OCI-LY7 (cell line): ENCODE results near the gene BMP8A. TPM values are rescaled to one million over a fixed set of nuclear protein-coding genes. Genes with fewer than 3 reads are reported as not detected.

Experiments
- BruUV-seq: library from RNA; stranded (reverse); fragments of 400-500 nt; replicated peaks from 2 replicates; lab custom pipeline; 2021; lab: Mats Ljungman, UMichigan
- CTCF ChIA-PET: fragments of 300-600 bp; sonication (Branson Sonifier 250); formaldehyde crosslinking; loops from one replicate; lab custom pipeline; 2022; ENCODE audit warnings: antibody characterized with exemption; ENCODE audit not compliant: unreplicated experiment; lab: Charles Lee
- POLR2A ChIA-PET: fragments of 300-600 bp; sonication (Branson Sonifier 250); formaldehyde crosslinking; loops from one replicate; lab custom pipeline; 2022; ENCODE audit warnings: antibody characterized with exemption; lab: Charles Lee
- DNase-seq: peaks from one replicate; pipeline ENCODE4 v3.0.0-alpha.2; 2015; ENCODE audit warnings: low spot score
- H2AFZ ChIP-seq: fragments of 200-600 bp; sonication (generic), shearing (Covaris generic); 2 replicates; pipeline ENCODE4 v1.6.1; 2014; ENCODE audit warnings: mild to moderate bottlenecking, antibody characterized with exemption, low read length, moderate library complexity
- H3K27ac ChIP-seq: fragments of 200-600 bp; sonication (generic); 2 replicates; pipeline ENCODE4 v1.5.1; 2014; ENCODE audit warnings: mixed run types, low read depth, mild to moderate bottlenecking, moderate library complexity, low read length, inconsistent platforms; ENCODE audit not compliant: poor library complexity, severe bottlenecking
- H3K36me3 ChIP-seq: fragments of 200-600 bp; sonication (generic); 2 replicates; pipeline ENCODE4 v1.6.1; 2014; ENCODE audit warnings: mild to moderate bottlenecking, antibody characterized with exemption, low read length, moderate library complexity, mixed read lengths; ENCODE audit not compliant: insufficient read depth
- H3K4me1 ChIP-seq: fragments of 200-600 bp; sonication (generic); 2 replicates; pipeline ENCODE4 v1.5.1; 2014; ENCODE audit warnings: mild to moderate bottlenecking, low read length; ENCODE audit not compliant: insufficient read depth, poor library complexity, severe bottlenecking
- H3K4me2 ChIP-seq: fragments of 200-600 bp; sonication (generic); 2 replicates; pipeline ENCODE4 v1.6.1; 2014; ENCODE audit warnings: mild to moderate bottlenecking, low read length
- H3K4me3 ChIP-seq: fragments of 200-600 bp; sonication (generic); 2 replicates; pipeline ENCODE4 v1.5.1; 2014; ENCODE audit warnings: mild to moderate bottlenecking, low read depth, low read length; ENCODE audit not compliant: poor library complexity, severe bottlenecking
- H3K79me2 ChIP-seq: fragments of 200-600 bp; sonication (generic); 2 replicates; pipeline ENCODE4 v1.6.1; 2016; ENCODE audit warnings: low read depth, mild to moderate bottlenecking, low read length, moderate library complexity, mixed read lengths; ENCODE audit not compliant: insufficient read depth
- H3K9me2 ChIP-seq: fragments of 200-600 bp; sonication (generic); 2 replicates; pipeline ENCODE4 v1.6.1; 2016; ENCODE audit warnings: mild to moderate bottlenecking, low read length, mixed read lengths; ENCODE audit not compliant: insufficient read depth
- H3K9me3 ChIP-seq: fragments of 200-600 bp; sonication (generic); 2 replicates; pipeline ENCODE4 v1.6.1; 2014; ENCODE audit warnings: mild to moderate bottlenecking, mixed run types, low read length, mixed read lengths
- H4K20me1 ChIP-seq: fragments of 200-600 bp; sonication (generic); 2 replicates; pipeline ENCODE4 v1.6.1; 2014; ENCODE audit warnings: mild to moderate bottlenecking, antibody characterized with exemption, low read length, moderate library complexity, mixed read lengths; ENCODE audit not compliant: insufficient read depth
- EZH2phosphoT487 ChIP-seq: fragments of 200-600 bp; sonication (generic); IDR thresholded peaks from 2 replicates; pipeline ENCODE4 v1.6.1; 2018; ENCODE audit warnings: low read depth, borderline replicate concordance, mild to moderate bottlenecking, mixed run types, antibody characterized with exemption, low read length, moderate library complexity, mixed read lengths
- intact Hi-C: fragments of 100-400 bp; cut with micrococcal nuclease; formaldehyde crosslinking; loops from one replicate; pipeline ENCODE4 v1.10.0; 2022; ENCODE audit not compliant: unreplicated experiment
- total RNA-seq, 2 experiments: library from RNA; depleted of rRNA in 1 of 2; stranded (reverse); fragments of >200 nt in 1 of 2; shearing (Covaris generic) in 1 of 2; gene quantifications; 2 replicates each; pipeline ENCODE4 v1.2.3, GENCODE V29; 2014 to 2022
- TF ChIP-seq, protein P1 (sequence below): fragments of 200-600 bp; sonication (generic); conservative IDR thresholded peaks from 2 replicates; pipeline ENCODE4 v1.5.1; 2014; ENCODE audit warnings: mild to moderate bottlenecking, antibody characterized with exemption, low read length, moderate library complexity, mixed read lengths

Gene BMP8A
- total RNA-seq, 2 experiments from 2014 or later, result 0.32 to 0.44 TPM

DNA sequence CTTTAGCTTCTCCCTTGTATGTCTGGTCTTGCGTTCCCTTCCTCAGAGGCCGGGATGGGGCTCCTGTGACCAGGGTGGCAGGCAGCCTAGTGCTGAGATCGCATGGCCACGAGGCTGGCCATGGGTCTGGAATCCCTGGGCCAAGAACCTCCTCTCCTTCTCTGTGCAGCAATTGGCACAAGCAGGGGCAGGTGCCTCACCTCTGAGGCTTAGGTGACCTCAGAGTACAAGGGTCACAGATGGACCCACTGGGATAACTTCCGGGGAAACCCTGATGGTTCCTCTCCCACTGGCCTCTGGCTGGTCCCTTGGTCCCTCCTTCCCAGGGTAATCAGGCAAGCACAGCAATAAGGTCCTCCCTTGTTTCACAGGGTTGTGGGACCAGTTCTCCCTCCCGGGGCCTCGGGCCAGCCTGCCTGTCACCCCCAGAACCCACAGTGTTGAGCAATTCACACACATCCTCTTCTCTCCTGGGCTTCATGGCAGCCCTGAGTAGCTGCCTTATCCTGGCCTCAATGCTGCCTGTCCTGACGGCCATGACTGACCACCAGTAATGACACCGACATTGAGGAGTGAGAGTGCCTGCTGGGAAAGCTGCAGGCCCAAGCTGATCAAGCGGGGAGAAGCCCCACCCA, 38.6 kb downstream of the BMP8A start:
- H3K4me1 ChIP-seq, result peaks cover 17% of the 10 kb centered on the region
- peaks cover 71% of the 10 kb centered on the region for H3K36me3 ChIP-seq
- no peaks in the 10 kb centered on the region for H3K9me3 ChIP-seq
- no peak overlapping the region for H2AFZ ChIP-seq
- no peaks in the 10 kb centered on the region for H3K79me2 ChIP-seq
- intact Hi-C loops, result loop anchor here (10.0 kb wide), 1 partner anchor 45 kb away; no protein-coding TSS in a partner anchor
- CTCF ChIA-PET, result interaction anchor here (0.6 kb wide), 1 partner anchor 1953 kb away, joined by 3 read pairs; no protein-coding TSS in a partner anchor
- DNase-seq, result no peak
- no peak overlapping the region for H3K4me3 ChIP-seq
- no peak overlapping the region for H3K27ac ChIP-seq
- no peaks in the 10 kb centered on the region for H3K9me2 ChIP-seq
- TF ChIP-seq, protein P1, sequence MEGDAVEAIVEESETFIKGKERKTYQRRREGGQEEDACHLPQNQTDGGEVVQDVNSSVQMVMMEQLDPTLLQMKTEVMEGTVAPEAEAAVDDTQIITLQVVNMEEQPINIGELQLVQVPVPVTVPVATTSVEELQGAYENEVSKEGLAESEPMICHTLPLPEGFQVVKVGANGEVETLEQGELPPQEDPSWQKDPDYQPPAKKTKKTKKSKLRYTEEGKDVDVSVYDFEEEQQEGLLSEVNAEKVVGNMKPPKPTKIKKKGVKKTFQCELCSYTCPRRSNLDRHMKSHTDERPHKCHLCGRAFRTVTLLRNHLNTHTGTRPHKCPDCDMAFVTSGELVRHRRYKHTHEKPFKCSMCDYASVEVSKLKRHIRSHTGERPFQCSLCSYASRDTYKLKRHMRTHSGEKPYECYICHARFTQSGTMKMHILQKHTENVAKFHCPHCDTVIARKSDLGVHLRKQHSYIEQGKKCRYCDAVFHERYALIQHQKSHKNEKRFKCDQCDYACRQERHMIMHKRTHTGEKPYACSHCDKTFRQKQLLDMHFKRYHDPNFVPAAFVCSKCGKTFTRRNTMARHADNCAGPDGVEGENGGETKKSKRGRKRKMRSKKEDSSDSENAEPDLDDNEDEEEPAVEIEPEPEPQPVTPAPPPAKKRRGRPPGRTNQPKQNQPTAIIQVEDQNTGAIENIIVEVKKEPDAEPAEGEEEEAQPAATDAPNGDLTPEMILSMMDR, result no peak
- TF ChIP-seq EZH2phosphoT487, result no peak
- no peaks in the 10 kb centered on the region for H4K20me1 ChIP-seq
- BruUV-seq, result no TSS peak
- H3K4me2 ChIP-seq, result no peak overlapping the region
- POLR2A ChIA-PET, result interaction anchor here (0.5 kb wide), 1 partner anchor 124 kb away, joined by 7 read pairs; no protein-coding TSS in a partner anchor

DNA sequence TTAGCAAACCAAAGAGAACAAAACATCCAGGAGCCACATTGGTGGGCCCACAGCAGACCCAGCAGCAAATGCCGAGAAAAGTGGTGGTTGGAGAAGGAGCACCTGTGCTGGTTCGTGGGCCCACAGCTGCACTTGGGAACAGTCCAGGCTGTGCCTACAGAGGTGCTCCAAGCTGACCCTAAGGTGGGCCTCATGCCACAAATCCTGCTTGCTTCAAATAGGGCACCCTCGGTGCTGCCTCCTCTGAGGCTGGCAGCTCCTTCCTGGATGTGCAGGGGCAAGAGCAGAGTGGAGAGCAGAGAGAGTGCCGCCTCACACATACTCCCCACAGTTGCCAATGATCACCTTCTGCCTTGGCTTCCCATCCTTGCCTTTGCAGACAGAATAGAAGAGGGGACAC, 40.1 kb downstream of the BMP8A start:
- H3K9me2 ChIP-seq, result no peaks in the 10 kb centered on the region
- no peak for TF ChIP-seq EZH2phosphoT487
- TF ChIP-seq, protein P1, result no peak
- H3K36me3 ChIP-seq, result peaks cover 79% of the 10 kb centered on the region
- no peaks in the 10 kb centered on the region for H3K79me2 ChIP-seq
- peaks cover 2% of the 10 kb centered on the region for H3K4me1 ChIP-seq
- H3K9me3 ChIP-seq, result no peaks in the 10 kb centered on the region
- H3K27ac ChIP-seq, result no peak overlapping the region
- no peak overlapping the region for H3K4me2 ChIP-seq
- no peak overlapping the region for H2AFZ ChIP-seq
- ChIA-PET CTCF (no interaction called here), POLR2A (no interaction called here)
- no peak for DNase-seq
- intact Hi-C loops, result loop anchor here (10.0 kb wide), 1 partner anchor 47 kb away; no protein-coding TSS in a partner anchor
- H4K20me1 ChIP-seq, result no peaks in the 10 kb centered on the region
- no TSS peak for BruUV-seq
- no peak overlapping the region for H3K4me3 ChIP-seq

DNA sequence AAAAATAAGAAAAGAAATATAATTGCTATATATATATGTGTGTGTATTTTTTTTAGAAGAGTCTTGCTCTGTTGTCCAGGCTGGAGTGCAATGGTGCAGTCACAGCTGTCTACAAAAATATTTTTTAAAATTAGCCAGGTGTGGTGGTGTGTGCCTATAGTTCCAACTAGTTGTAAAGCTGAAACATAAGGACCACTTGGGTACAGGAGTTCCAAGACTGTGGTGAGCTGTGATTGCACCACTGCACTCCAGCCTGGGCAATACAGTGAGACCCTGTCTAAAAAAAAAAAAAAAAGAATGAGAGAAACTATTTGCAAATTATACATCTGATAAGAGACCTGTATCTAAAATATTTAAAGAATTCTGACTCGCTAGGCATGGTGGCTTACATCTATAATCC, 42.0 kb downstream of the BMP8A start:
- no peak overlapping the region for H2AFZ ChIP-seq
- ChIA-PET POLR2A (interaction anchor here (0.7 to 1.1 kb wide), 2 partner anchors 62 to 73 kb away, joined by 3 read pairs; no protein-coding TSS in a partner anchor), CTCF (no interaction called here)
- H3K9me3 ChIP-seq, result no peaks in the 10 kb centered on the region
- no peak for DNase-seq
- peaks cover 66% of the 10 kb centered on the region for H3K36me3 ChIP-seq
- no peaks in the 10 kb centered on the region for H3K4me1 ChIP-seq
- BruUV-seq, result no TSS peak
- H3K4me2 ChIP-seq, result no peak overlapping the region
- intact Hi-C loops, result loop anchor here (10.0 kb wide), 1 partner anchor 49 kb away; no protein-coding TSS in a partner anchor
- no peaks in the 10 kb centered on the region for H3K79me2 ChIP-seq
- H4K20me1 ChIP-seq, result no peaks in the 10 kb centered on the region
- H3K27ac ChIP-seq, result no peak overlapping the region
- TF ChIP-seq, protein P1, result no peak
- no peak for TF ChIP-seq EZH2phosphoT487
- no peaks in the 10 kb centered on the region for H3K9me2 ChIP-seq
- no peak overlapping the region for H3K4me3 ChIP-seq
